Measurements from ENCODE around the gene GAB2.

DNA sequence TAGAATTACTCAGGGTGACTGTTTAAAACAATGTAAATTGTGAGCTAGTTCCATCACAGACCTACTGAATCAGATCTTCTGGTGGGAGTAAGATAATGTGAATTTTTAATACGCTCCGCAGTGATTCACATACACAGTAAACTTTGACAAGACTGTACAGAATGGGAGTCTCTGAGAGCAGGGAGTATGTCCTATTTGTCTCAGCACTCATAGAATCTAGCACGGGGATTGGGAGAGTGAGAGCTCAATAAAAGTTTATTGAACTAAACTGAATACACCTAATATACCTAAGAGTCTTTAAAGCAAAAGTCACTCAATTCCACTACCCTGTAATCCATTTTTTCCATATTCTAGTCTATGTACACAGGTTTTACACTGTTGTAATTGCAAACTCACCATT, 11.2 kb upstream of the GAB2 start:
- TF ChIP-seq EZH2 (IDR thresholded peaks at IDR 0.05) (no peak), POLR2AphosphoS5 (IDR thresholded peaks at IDR 0.05; ENCODE audit: borderline replicate concordance, low read depth, low read length) (no peak), FOXP2 (optimal IDR thresholded peaks at IDR 0.05; ENCODE audit: control extremely low read depth, extremely low read length, insufficient read depth) (no peak)

Measured in SK-N-MC (cell line).